Lower leg skin (tissue), 3 donors: Measurements from ENCODE around the gene ITGB8.

Source experiments
- CTCF ChIP-seq, 3 donors: fragments of 450-650 bp; IDR thresholded peaks; one replicate each; pipeline ENCODE4 v1.5.1; 2016; ENCODE audit warnings: antibody characterized with exemption in 3 of 3, mild to moderate bottlenecking in 3 of 3, moderate library complexity in 2 of 3
- POLR2A ChIP-seq, 2 donors: fragments of 450-650 bp; IDR thresholded peaks; one replicate each; pipeline ENCODE4 v1.6.1; 2016 to 2017; ENCODE audit warnings: antibody characterized with exemption in 2 of 2, mild to moderate bottlenecking in 1 of 2, moderate library complexity in 1 of 2

GRCh38 chr7:20456701-20457100 lies 126.0 kb downstream of the ITGB8 start:
- no peak for TF ChIP-seq CTCF (IDR thresholded peaks at IDR 0.05)
- no peak for TF ChIP-seq POLR2A (IDR thresholded peaks at IDR 0.05)
